T-helper 1 cell treated with Interleukin-12 subunit alpha and Interleukin-12 subunit beta and Interleukin-4 antibody, amounts not matched to agents 30 μg/mL and 1 μg/mL, for 36 hours (primary cell): ENCODE results near the gene DCLK1.

Source experiments
- H3K27ac Mint-ChIP-seq: one replicate; pipeline ENCODE4 v1.8.0; 2021; ENCODE audit warnings: mild to moderate bottlenecking, mixed read lengths
- H3K27me3 Mint-ChIP-seq: one replicate; pipeline ENCODE4 v1.8.0; 2021; ENCODE audit warnings: low read depth, mixed read lengths
- H3K36me3 Mint-ChIP-seq: one replicate; pipeline ENCODE4 v1.8.0; 2021; ENCODE audit warnings: low read depth, mixed read lengths
- H3K4me1 Mint-ChIP-seq: one replicate; pipeline ENCODE4 v1.8.0; 2021; ENCODE audit warnings: low read depth, mixed read lengths
- H3K4me3 Mint-ChIP-seq: one replicate; pipeline ENCODE4 v1.8.0; 2021; ENCODE audit warnings: mild to moderate bottlenecking, moderate library complexity, mixed read lengths
- H3K9me3 Mint-ChIP-seq: one replicate; pipeline ENCODE4 v1.8.0; 2021; ENCODE audit warnings: mixed read lengths

Gene DCLK1

DNA sequence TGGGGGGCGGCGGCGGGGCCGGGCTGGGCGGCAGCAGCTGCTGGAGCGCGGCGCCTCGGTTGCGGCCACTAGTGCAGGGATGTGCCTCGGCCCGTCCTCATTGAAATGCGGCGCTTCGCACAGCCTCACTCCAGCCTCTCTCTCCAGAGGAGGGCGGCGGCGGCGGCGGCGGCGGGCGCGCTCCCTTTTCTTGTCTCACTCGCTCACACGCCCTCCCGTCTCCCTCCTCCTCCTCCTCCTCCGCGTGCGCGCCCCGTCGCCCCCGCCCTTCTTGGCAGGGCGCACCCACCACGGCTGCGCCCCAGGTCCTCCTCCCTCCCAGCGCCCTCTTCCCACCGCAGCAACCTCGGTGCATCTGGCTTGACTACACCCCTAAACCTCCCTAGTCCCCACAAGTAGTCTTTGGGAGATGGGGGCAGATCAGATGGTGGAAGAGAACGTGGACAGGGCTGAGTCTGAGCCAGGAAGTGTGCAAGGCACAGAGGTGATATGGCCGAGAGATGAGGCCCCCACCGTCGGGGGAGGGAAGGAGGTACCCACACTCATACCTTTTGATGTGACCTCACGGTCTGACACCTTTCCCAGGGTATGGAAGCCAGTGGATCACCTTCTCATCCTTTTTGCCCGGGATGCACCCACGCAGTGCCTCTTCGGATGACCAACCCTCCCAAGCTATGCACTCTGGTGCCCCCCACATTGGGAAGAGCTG is at the start of gene DCLK1:
Gene DCLK1 (minus strand): TSS at position 161 of the 709 bp plus-strand sequence.
- H3K27me3 Mint-ChIP-seq = peaks cover 28% of the 10 kb centered on the region
- no peaks in the 10 kb centered on the region for H3K36me3 Mint-ChIP-seq
- H3K4me3 Mint-ChIP-seq = no peak within 1 kb of the TSS
- H3K9me3 Mint-ChIP-seq = no peaks in the 10 kb centered on the region
- H3K4me1 Mint-ChIP-seq = no peaks in the 10 kb centered on the region
- H3K27ac Mint-ChIP-seq = no peak within 1 kb of the TSS

- no peak overlapping the region for H3K27ac Mint-ChIP-seq
- no peaks in the 10 kb centered on the region for H3K4me1 Mint-ChIP-seq
- no peaks in the 10 kb centered on the region for H3K27me3 Mint-ChIP-seq
- H3K9me3 Mint-ChIP-seq = no peaks in the 10 kb centered on the region
- no peaks in the 10 kb centered on the region for H3K36me3 Mint-ChIP-seq
- no peak overlapping the region for H3K4me3 Mint-ChIP-seq
Measured at GRCh38 chr13:36175621-36176020, 44.4 kb upstream of the DCLK1 start.

GRCh38 chr13:36174923-36175322 is 43.7 kb upstream of the DCLK1 start:
- Mint-ChIP-seq H3K4me3 (no peak overlapping the region), H3K27me3 (no peaks in the 10 kb centered on the region), H3K36me3 (no peaks in the 10 kb centered on the region)

DNA sequence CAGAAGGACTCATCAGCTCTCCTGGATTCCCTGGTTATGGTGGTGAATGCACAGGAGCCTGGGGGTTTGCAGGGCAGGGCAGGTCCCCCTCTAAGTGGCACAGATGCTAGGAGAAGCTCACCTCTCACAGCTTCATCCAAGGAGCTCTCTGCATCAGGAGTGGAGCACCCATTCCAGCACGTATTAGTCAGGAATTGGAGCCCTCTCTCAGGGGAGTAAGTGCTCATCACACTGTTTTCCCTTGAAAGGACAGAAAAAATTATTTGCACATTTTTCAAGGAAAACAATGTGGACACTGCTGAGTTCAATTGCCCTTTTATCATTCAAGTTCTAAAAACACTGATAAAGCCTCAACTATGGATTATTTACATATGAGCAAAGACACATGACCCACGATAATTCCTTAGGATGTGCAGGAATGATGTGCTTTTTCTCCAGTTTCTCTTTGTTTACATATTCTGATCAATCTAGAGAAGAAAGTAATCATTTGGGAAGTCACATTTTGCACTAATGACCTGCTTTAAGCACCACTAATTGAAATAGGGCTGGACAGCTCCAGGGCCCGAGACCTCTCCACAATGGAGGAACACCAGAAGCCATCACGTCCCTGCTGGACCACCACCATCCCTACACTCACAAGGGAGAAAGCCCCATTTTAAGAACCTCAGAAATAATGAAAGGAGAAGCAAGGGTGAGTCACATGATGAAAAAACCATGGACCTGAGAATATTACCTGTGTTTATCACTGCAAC is 42.6 kb upstream of the DCLK1 start:
- Mint-ChIP-seq H3K4me3 (no peak overlapping the region), H3K27ac (no peak overlapping the region), H3K4me1 (no peaks in the 10 kb centered on the region), H3K27me3 (no peaks in the 10 kb centered on the region), H3K9me3 (no peaks in the 10 kb centered on the region), H3K36me3 (no peaks in the 10 kb centered on the region)

More at GRCh38 chr13:36174923-36175322, 43.7 kb upstream of the DCLK1 start:
- Mint-ChIP-seq H3K4me1 (no peaks in the 10 kb centered on the region), H3K9me3 (no peaks in the 10 kb centered on the region), H3K27ac (no peak overlapping the region)

GRCh38 chr13:36166046-36166445 is 34.9 kb upstream of the DCLK1 start:
- H3K36me3 Mint-ChIP-seq = no peaks in the 10 kb centered on the region
- no peak overlapping the region for H3K27ac Mint-ChIP-seq
- H3K27me3 Mint-ChIP-seq = no peaks in the 10 kb centered on the region
- H3K4me3 Mint-ChIP-seq = no peak overlapping the region
- no peaks in the 10 kb centered on the region for H3K4me1 Mint-ChIP-seq
- peaks cover 6% of the 10 kb centered on the region for H3K9me3 Mint-ChIP-seq

DNA sequence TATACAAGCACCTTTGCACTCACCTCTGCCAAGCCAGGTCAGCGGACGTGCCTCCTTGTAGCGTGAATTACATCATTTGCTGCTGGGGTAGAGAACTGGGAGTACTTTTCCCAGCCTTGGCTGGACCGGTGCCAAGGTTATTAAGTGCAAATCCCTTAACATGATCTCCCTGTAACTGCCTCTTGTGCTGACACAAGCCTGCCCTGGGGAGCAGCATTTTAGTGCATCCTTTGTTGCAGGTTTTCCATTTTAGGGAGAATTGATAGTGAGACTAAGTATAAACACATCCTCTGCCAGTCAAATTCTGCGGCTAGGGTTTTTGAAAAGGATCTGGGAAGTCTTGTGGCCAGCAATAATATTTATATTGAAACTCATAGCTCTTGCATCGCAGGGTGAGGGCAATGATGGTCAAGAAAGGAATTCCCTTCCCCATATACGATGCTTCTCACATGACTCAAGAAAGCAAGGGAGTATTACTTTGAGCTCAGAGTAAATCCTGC is 32.7 kb upstream of the DCLK1 start:
- H3K4me3 Mint-ChIP-seq = no peak overlapping the region
- no peak overlapping the region for H3K27ac Mint-ChIP-seq
- H3K9me3 Mint-ChIP-seq = peaks cover 6% of the 10 kb centered on the region
- no peaks in the 10 kb centered on the region for H3K27me3 Mint-ChIP-seq
- H3K4me1 Mint-ChIP-seq = no peaks in the 10 kb centered on the region
- no peaks in the 10 kb centered on the region for H3K36me3 Mint-ChIP-seq

DNA sequence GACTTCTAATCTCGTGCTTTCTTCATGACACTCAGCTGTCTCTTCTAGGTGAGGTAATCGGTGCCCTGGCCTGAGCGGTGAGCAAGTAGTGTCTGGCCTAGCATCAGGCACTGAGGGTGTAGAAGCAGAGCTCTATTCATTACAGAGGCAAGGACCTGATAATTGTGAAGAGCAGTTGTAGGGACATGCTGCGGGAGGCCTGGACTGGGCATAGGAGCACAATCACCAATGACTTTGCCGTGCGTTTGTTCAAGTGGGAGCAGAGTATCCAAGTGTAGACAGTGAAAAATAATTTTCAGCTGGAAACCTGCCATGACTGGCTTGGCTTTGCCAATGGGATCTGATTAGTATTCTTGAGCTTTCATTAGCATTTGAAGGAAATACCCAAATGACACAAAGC is 32.1 kb upstream of the DCLK1 start:
- H3K27me3 Mint-ChIP-seq = no peaks in the 10 kb centered on the region
- no peaks in the 10 kb centered on the region for H3K36me3 Mint-ChIP-seq
- H3K4me1 Mint-ChIP-seq = no peaks in the 10 kb centered on the region
- H3K27ac Mint-ChIP-seq = no peak overlapping the region
- H3K9me3 Mint-ChIP-seq = peaks cover 6% of the 10 kb centered on the region
- H3K4me3 Mint-ChIP-seq = no peak overlapping the region

DNA sequence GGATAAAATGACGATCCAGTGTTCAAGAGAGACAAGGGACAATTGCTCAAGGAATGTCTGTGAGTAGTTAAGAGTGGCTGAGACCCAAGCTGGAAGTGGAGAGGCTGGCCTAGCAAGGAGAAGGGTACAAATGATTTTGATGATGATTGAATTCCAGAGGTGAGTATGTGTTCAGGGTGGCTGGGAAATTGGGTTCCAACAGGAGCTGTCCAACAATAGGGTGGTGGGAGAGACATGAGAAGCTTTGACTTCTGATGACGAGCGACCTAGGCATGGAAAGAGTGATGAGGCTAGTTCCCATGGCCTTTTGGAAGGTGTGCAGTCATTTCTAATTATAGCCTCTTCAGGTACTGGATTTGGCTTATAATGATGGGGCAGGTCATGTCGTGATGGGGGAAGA is 29.1 kb upstream of the DCLK1 start:
- H3K9me3 Mint-ChIP-seq = peaks cover 6% of the 10 kb centered on the region
- H3K27ac Mint-ChIP-seq = no peak overlapping the region
- no peak overlapping the region for H3K4me3 Mint-ChIP-seq
- no peaks in the 10 kb centered on the region for H3K4me1 Mint-ChIP-seq
- no peaks in the 10 kb centered on the region for H3K36me3 Mint-ChIP-seq
- peaks cover 5% of the 10 kb centered on the region for H3K27me3 Mint-ChIP-seq

GRCh38 chr13:36158611-36159010 is 27.4 kb upstream of the DCLK1 start:
- Mint-ChIP-seq H3K4me1 (no peaks in the 10 kb centered on the region), H3K9me3 (peaks cover 6% of the 10 kb centered on the region), H3K4me3 (no peak overlapping the region)

DNA sequence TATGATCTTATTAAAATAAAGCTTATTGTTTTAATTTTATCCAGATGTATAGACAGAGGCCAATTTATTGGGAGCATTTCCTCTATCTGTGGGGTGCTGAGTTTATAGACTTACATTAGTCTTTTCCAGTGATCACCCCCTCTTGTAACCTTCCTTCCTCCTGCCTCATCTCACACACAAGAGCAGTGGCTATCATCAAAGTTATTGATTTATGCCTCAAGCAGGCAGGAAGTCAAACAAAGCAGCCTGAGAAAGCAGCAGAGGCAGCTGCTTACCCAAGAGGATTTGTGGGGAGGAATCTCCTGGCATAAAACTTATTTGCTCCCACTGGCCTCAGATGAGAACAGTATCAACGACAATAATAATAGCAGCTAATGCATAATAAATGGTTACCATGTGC is 26.3 kb upstream of the DCLK1 start:
- no peak overlapping the region for H3K27ac Mint-ChIP-seq
- H3K4me1 Mint-ChIP-seq = no peaks in the 10 kb centered on the region
- peaks cover 4% of the 10 kb centered on the region for H3K9me3 Mint-ChIP-seq
- no peak overlapping the region for H3K4me3 Mint-ChIP-seq
- H3K36me3 Mint-ChIP-seq = no peaks in the 10 kb centered on the region
- H3K27me3 Mint-ChIP-seq = peaks cover 5% of the 10 kb centered on the region

More at GRCh38 chr13:36158611-36159010, 27.4 kb upstream of the DCLK1 start:
- no peak overlapping the region for H3K27ac Mint-ChIP-seq
- peaks cover 5% of the 10 kb centered on the region for H3K27me3 Mint-ChIP-seq
- H3K36me3 Mint-ChIP-seq = no peaks in the 10 kb centered on the region

GRCh38 chr13:36154567-36155291 is 23.5 kb upstream of the DCLK1 start:
- Mint-ChIP-seq H3K4me3 (no peak overlapping the region), H3K9me3 (no peaks in the 10 kb centered on the region), H3K27ac (no peak overlapping the region), H3K27me3 (peaks cover 5% of the 10 kb centered on the region), H3K36me3 (no peaks in the 10 kb centered on the region), H3K4me1 (no peaks in the 10 kb centered on the region)

GRCh38 chr13:36151591-36151990 is 20.4 kb upstream of the DCLK1 start:
- Mint-ChIP-seq H3K36me3 (no peaks in the 10 kb centered on the region), H3K4me1 (no peaks in the 10 kb centered on the region), H3K4me3 (no peak overlapping the region), H3K9me3 (no peaks in the 10 kb centered on the region), H3K27ac (no peak overlapping the region), H3K27me3 (peaks cover 5% of the 10 kb centered on the region)

- H3K36me3 Mint-ChIP-seq = no peaks in the 10 kb centered on the region
- H3K4me1 Mint-ChIP-seq = no peaks in the 10 kb centered on the region
- H3K27me3 Mint-ChIP-seq = no peaks in the 10 kb centered on the region
- no peak overlapping the region for H3K27ac Mint-ChIP-seq
- no peak overlapping the region for H3K4me3 Mint-ChIP-seq
- H3K9me3 Mint-ChIP-seq = no peaks in the 10 kb centered on the region
Measured at GRCh38 chr13:36148446-36148845, 17.3 kb upstream of the DCLK1 start.

DNA sequence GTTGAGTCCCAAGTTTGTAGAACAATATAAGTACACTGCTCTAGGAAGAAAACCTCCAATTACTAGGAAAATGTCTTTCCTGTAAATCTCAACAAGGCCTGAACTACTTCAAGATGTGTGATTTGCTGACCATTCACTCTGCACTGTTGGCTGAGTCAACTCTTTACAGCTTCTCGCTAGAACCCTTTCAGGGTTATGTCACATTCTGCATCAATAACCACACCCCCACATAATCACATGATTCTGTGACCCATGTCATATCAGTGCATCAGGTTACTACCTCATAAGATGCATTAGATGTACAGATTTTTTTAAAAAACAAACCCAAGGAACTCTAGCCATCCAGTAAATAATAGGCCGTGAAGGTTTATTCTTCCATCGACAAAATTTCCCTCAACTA is 16.1 kb upstream of the DCLK1 start:
- Mint-ChIP-seq H3K27ac (no peak overlapping the region), H3K4me3 (no peak overlapping the region), H3K4me1 (no peaks in the 10 kb centered on the region), H3K27me3 (no peaks in the 10 kb centered on the region), H3K9me3 (no peaks in the 10 kb centered on the region), H3K36me3 (no peaks in the 10 kb centered on the region)
